H1 (cell line): ENCODE measurements around the gene RYR3. TPM values are rescaled to one million over a fixed set of nuclear protein-coding genes. Genes with fewer than 3 reads are reported as not detected.

Source experiments
- CTCF ChIA-PET: fragments of 300-600 bp; sonication (Branson Sonifier 250); formaldehyde crosslinking; loops from one replicate; lab custom pipeline; 2021; ENCODE audit not compliant: partially characterized antibody; lab: Charles Lee
- POLR2A ChIA-PET: fragments of 300-600 bp; sonication (Branson Sonifier 250); formaldehyde crosslinking; loops from one replicate; lab custom pipeline; 2021; ENCODE audit warnings: inconsistent platforms; ENCODE audit not compliant: partially characterized antibody; lab: Charles Lee
- DNase-seq, 2 experiments: peaks; one replicate each; pipeline versions ENCODE4 v3.0.0 to v3.0.0-alpha.2; 2010 to 2022; ENCODE audit warnings: low spot score in 2 of 2, low read depth in 1 of 2, mixed read lengths in 1 of 2
- FAIRE-seq: peaks from 2 replicates; lab custom pipeline; 2011; peaks lifted over from hg19 to GRCh38; lab: Jason Lieb, UNC
- H2AFZ ChIP-seq: 2 replicates; pipeline ENCODE4 v1.8.1; 2012; ENCODE audit warnings: low read length, inconsistent platforms
- H2AK5ac ChIP-seq: 2 replicates; pipeline ENCODE4 v1.6.1; 2013; ENCODE audit warnings: low read depth, low read length
- H2BK120ac ChIP-seq: replicated peaks from 2 replicates; pipeline ENCODE3; 2013; ENCODE audit warnings: low read depth, low read length, inconsistent platforms
- H2BK12ac ChIP-seq: 2 replicates; pipeline ENCODE4 v1.6.1; 2013; ENCODE audit warnings: low read depth, low read length
- H2BK15ac ChIP-seq: 2 replicates; pipeline ENCODE4 v1.6.1; 2013; ENCODE audit warnings: low read length
- H2BK20ac ChIP-seq: 2 replicates; pipeline ENCODE4 v1.6.1; 2013; ENCODE audit warnings: low read length
- H2BK5ac ChIP-seq: 2 replicates; pipeline ENCODE4 v1.6.1; 2013; ENCODE audit warnings: low read depth, low read length
- H3K14ac ChIP-seq: 2 replicates; pipeline ENCODE4 v1.6.1; 2013; ENCODE audit warnings: inconsistent platforms; ENCODE audit not compliant: insufficient read length
- H3K18ac ChIP-seq: 2 replicates; pipeline ENCODE4 v1.6.1; 2013; ENCODE audit warnings: low read length; ENCODE audit errors: extremely low read depth
- H3K23ac ChIP-seq: 2 replicates; pipeline ENCODE4 v1.6.1; 2013; ENCODE audit warnings: inconsistent platforms; ENCODE audit not compliant: insufficient read length
- H3K23me2 ChIP-seq: 2 replicates; pipeline ENCODE4 v1.6.1; 2013; ENCODE audit warnings: low read depth, low read length
- H3K27ac ChIP-seq: 2 replicates; pipeline ENCODE4 v1.6.1; 2011; ENCODE audit warnings: low read depth, low read length, inconsistent platforms
- H3K27me3 ChIP-seq, 4 experiments: replicated peaks in 1 of 4; 1 replicate in 1 of 4; 2 replicates in 3 of 4; pipeline versions ENCODE4 v1.6.1 to v1.8.1; 2011 to 2013; ENCODE audit warnings: low read length in 3 of 4, mild to moderate bottlenecking in 3 of 4, inconsistent platforms in 2 of 4, mixed read lengths in 2 of 4, moderate library complexity in 1 of 4; ENCODE audit not compliant: control insufficient read depth in 3 of 4, insufficient read depth in 3 of 4; ENCODE audit errors: extremely low read depth in 1 of 4
- H3K36me3 ChIP-seq, 4 experiments: 2 replicates each; pipeline versions ENCODE4 v1.6.1 to v1.8.1; 2011 to 2013; ENCODE audit warnings: mild to moderate bottlenecking in 4 of 4, low read length in 3 of 4, moderate library complexity in 2 of 4, control low read depth in 1 of 4, inconsistent platforms in 1 of 4; ENCODE audit not compliant: insufficient read depth in 4 of 4, control insufficient read depth in 2 of 4
- H3K4ac ChIP-seq: replicated peaks from 2 replicates; pipeline ENCODE3; 2013; ENCODE audit warnings: low read length, low read depth, mixed read lengths, inconsistent platforms; ENCODE audit not compliant: insufficient read length
- H3K4me1 ChIP-seq, 4 experiments: replicated peaks in 1 of 4; 1 replicate in 1 of 4; 2 replicates in 3 of 4; pipeline versions ENCODE4 v1.6.1 to v1.8.1; 2011 to 2013; ENCODE audit warnings: low read length in 3 of 4, inconsistent platforms in 2 of 4, mixed read lengths in 1 of 4; ENCODE audit not compliant: insufficient read depth in 4 of 4, control insufficient read depth in 3 of 4
- H3K4me2 ChIP-seq, 2 experiments: 2 replicates each; pipeline versions ENCODE4 v1.6.1 to v1.8.1; 2011 to 2013; ENCODE audit warnings: low read depth in 2 of 2, low read length in 2 of 2, control low read depth in 1 of 2, inconsistent platforms in 1 of 2, mild to moderate bottlenecking in 1 of 2; ENCODE audit not compliant: insufficient read depth in 1 of 2
- H3K4me3 ChIP-seq, 4 experiments: fragments of 200-600, 300-600 bp in 1 of 4; sonication (generic), shearing (Covaris generic), sonication (Bioruptor Twin) in 1 of 4; 2 replicates each; pipeline versions ENCODE4 v1.5.1 to v1.8.1; 2011 to 2016; ENCODE audit warnings: low read length in 4 of 4, low read depth in 3 of 4, control low read depth in 2 of 4, inconsistent platforms in 2 of 4, mild to moderate bottlenecking in 2 of 4, mixed read lengths in 1 of 4, moderate library complexity in 1 of 4; ENCODE audit not compliant: insufficient read depth in 2 of 4; ENCODE audit errors: extremely low read depth in 1 of 4
- H3K56ac ChIP-seq: replicated peaks from 2 replicates; pipeline ENCODE3; 2013; ENCODE audit warnings: low read depth, mild to moderate bottlenecking, mixed read lengths, low read length, inconsistent platforms; ENCODE audit not compliant: insufficient read length
- H3K79me1 ChIP-seq: 2 replicates; pipeline ENCODE4 v1.6.1; 2013; ENCODE audit warnings: low read depth, low read length, control low read depth
- H3K79me2 ChIP-seq, 2 experiments: 2 replicates each; pipeline versions ENCODE4 v1.6.1 to v1.8.1; 2012 to 2013; ENCODE audit warnings: low read length in 2 of 2, mild to moderate bottlenecking in 2 of 2, inconsistent platforms in 1 of 2; ENCODE audit not compliant: insufficient read depth in 2 of 2, control insufficient read depth in 1 of 2
- H3K9ac ChIP-seq, 4 experiments: replicated peaks in 1 of 4; 1 replicate in 1 of 4; 2 replicates in 3 of 4; pipeline versions ENCODE4 v1.6.1 to v1.8.1; 2011 to 2013; ENCODE audit warnings: low read depth in 3 of 4, low read length in 3 of 4, control low read depth in 2 of 4, mild to moderate bottlenecking in 2 of 4, moderate library complexity in 2 of 4, inconsistent platforms in 1 of 4; ENCODE audit errors: extremely low read depth in 1 of 4
- H3K9me3 ChIP-seq, 2 experiments: 2 replicates each; pipeline versions ENCODE4 v1.6.1 to v1.8.1; 2012 to 2013; ENCODE audit warnings: mild to moderate bottlenecking in 2 of 2, moderate library complexity in 2 of 2, control low read depth in 1 of 2, inconsistent platforms in 1 of 2, low read depth in 1 of 2, low read length in 1 of 2, mixed read lengths in 1 of 2; ENCODE audit not compliant: insufficient read depth in 2 of 2
- H4K20me1 ChIP-seq, 2 experiments: replicated peaks in 1 of 2; 2 replicates each; pipeline versions ENCODE3 to v1.8.1; 2011 to 2013; ENCODE audit warnings: inconsistent platforms in 2 of 2, low read length in 2 of 2, mild to moderate bottlenecking in 1 of 2; ENCODE audit not compliant: insufficient read depth in 2 of 2, control insufficient read depth in 1 of 2
- H4K5ac ChIP-seq: 2 replicates; pipeline ENCODE4 v1.6.1; 2013; ENCODE audit warnings: low read length, low read depth, mixed read lengths, inconsistent platforms; ENCODE audit not compliant: insufficient read length
- H4K8ac ChIP-seq: 2 replicates; pipeline ENCODE4 v1.8.0; 2013; ENCODE audit warnings: mild to moderate bottlenecking, moderate library complexity, low read length, inconsistent platforms; ENCODE audit not compliant: insufficient read depth; ENCODE audit errors: extremely low read depth
- H4K91ac ChIP-seq: replicated peaks from 2 replicates; pipeline ENCODE3; 2013; ENCODE audit warnings: low read length, mixed read lengths, inconsistent platforms; ENCODE audit not compliant: insufficient read length
- BACH1 ChIP-seq: IDR thresholded peaks from 2 replicates; pipeline ENCODE4 v1.6.1; 2012; ENCODE audit warnings: low read length, improper control_type of control experiment
- CEBPB ChIP-seq: IDR thresholded peaks from 2 replicates; pipeline ENCODE4 v1.6.1; 2012; ENCODE audit warnings: low read depth, low read length
- CHD2 ChIP-seq: IDR thresholded peaks from 2 replicates; pipeline ENCODE4 v1.6.1; 2012; ENCODE audit warnings: low read length, improper control_type of control experiment
- CREB1 ChIP-seq: IDR thresholded peaks from 2 replicates; pipeline ENCODE4 v1.6.1; 2012; ENCODE audit warnings: inconsistent platforms
- CTBP2 ChIP-seq: IDR thresholded peaks from 2 replicates; pipeline ENCODE4 v1.7.0; 2011; ENCODE audit warnings: borderline replicate concordance, mild to moderate bottlenecking, moderate library complexity, mixed read lengths, low read length; ENCODE audit not compliant: insufficient read depth, insufficient read length
- HDAC6 ChIP-seq: IDR thresholded peaks from one replicate; pipeline ENCODE4 v1.7.1; 2012; ENCODE audit warnings: low read depth, mild to moderate bottlenecking, inconsistent platforms, low read length, moderate library complexity
- KDM1A ChIP-seq: fragments of 200-600, 300-600 bp; sonication (generic); IDR thresholded peaks from 2 replicates; pipeline ENCODE4 v1.7.1; 2016; ENCODE audit warnings: mild to moderate bottlenecking, low read length, borderline replicate concordance
- NRF1 ChIP-seq: IDR thresholded peaks from 2 replicates; pipeline ENCODE4 v1.6.1; 2011; ENCODE audit warnings: mild to moderate bottlenecking, low read depth, low read length, improper control_type of control experiment
- POLR2A ChIP-seq, 2 experiments: IDR thresholded peaks; 1 replicate in 1 of 2; 2 replicates in 1 of 2; pipeline ENCODE4 v1.6.1; 2011; ENCODE audit warnings: low read depth in 2 of 2, low read length in 2 of 2, mild to moderate bottlenecking in 2 of 2; ENCODE audit errors: control extremely low read depth in 1 of 2
- RFX5 ChIP-seq: IDR thresholded peaks from 2 replicates; pipeline ENCODE4 v1.6.1; 2011; ENCODE audit warnings: low read depth, low read length, improper control_type of control experiment, borderline replicate concordance
- SP1 ChIP-seq: IDR thresholded peaks from 2 replicates; pipeline ENCODE4 v1.6.1; 2011; ENCODE audit warnings: low read depth, low read length
- SRF ChIP-seq: IDR thresholded peaks from 2 replicates; pipeline ENCODE4 v1.6.1; 2011; ENCODE audit warnings: mild to moderate bottlenecking, low read depth, low read length, moderate library complexity
- TAF1 ChIP-seq: IDR thresholded peaks from 2 replicates; pipeline ENCODE4 v1.6.1; 2011; ENCODE audit warnings: mild to moderate bottlenecking, low read depth, low read length
- TBP ChIP-seq: IDR thresholded peaks from 2 replicates; pipeline ENCODE4 v1.6.1; 2011; ENCODE audit warnings: low read depth, low read length, improper control_type of control experiment
- USF2 ChIP-seq: IDR thresholded peaks from 2 replicates; pipeline ENCODE4 v1.6.1; 2011; ENCODE audit warnings: low read length, improper control_type of control experiment
- ZNF274 ChIP-seq: IDR thresholded peaks from 2 replicates; pipeline ENCODE4 v1.7.0; 2012; ENCODE audit warnings: low read length, borderline replicate concordance; ENCODE audit errors: extremely low read depth
- polyA plus RNA-seq, 7 experiments: library from polyadenylated mRNA; depleted of rRNA in 3 of 7; stranded (reverse) in 5 of 7; unstranded in 2 of 7; fragments of >200 nt in 5 of 7; fragments of 200-250 nt in 2 of 7; gene quantifications; 1 replicate in 5 of 7; 2 replicates in 1 of 7; 4 replicates in 1 of 7; pipeline versions ENCODE4 v1.2.1 to v1.2.3, GENCODE V29; 2011 to 2013; ENCODE audit warnings: missing spikeins in 2 of 7, mixed read lengths in 2 of 7
- total RNA-seq: library from RNA; stranded (reverse); fragmentation: NEBNext Ultra II Directional; extraction: Animal tissue kit (Norgen Biotek cat#: 25700); gene quantifications from 2 replicates; pipeline ENCODE4 v1.2.1, GENCODE V29; 2021

The RYR3 gene
- total and polyA plus RNA-seq, 2 of the 8 experiments (the other 6 are each of a cell fraction or from before 2014, with no cell fraction given), result 0.33 to 3.4 TPM

- Histone ChIP-seq H3K4me1 (peaks cover 2 to 8% (median 5%) of the 10 kb centered on the region in 4 experiments; a peak in 5 of 7 replicates), H4K8ac (no peak overlapping the region), H2AFZ (no peak overlapping the region), H3K27ac (no peak overlapping the region), H2BK12ac (no peak overlapping the region), H2BK20ac (no peak overlapping the region), H4K20me1 (no peaks in the 10 kb centered on the region), H3K23ac (no peak overlapping the region), H3K79me2 (no peaks in the 10 kb centered on the region), H2BK5ac (no peak overlapping the region), H3K4me3 (no peak overlapping the region), H3K4ac (no peak overlapping the region), H2AK5ac (no peak overlapping the region), H4K5ac (no peak overlapping the region), H2BK15ac (no peak overlapping the region), H3K36me3 (no peaks in the 10 kb centered on the region), H3K23me2 (no peaks in the 10 kb centered on the region), H3K79me1 (no peaks in the 10 kb centered on the region), H3K14ac (no peak overlapping the region), H4K91ac (no peak overlapping the region), H2BK120ac (no peak overlapping the region), H3K4me2 (no peak overlapping the region), H3K9ac (no peak overlapping the region), H3K18ac (no peak overlapping the region), H3K56ac (no peak overlapping the region), H3K27me3 (no peaks in the 10 kb centered on the region), H3K9me3 (no peaks in the 10 kb centered on the region)
- no peak for TF ChIP-seq BACH1
- no peak for TF ChIP-seq CHD2
- TF ChIP-seq TBP, result no peak
- TF ChIP-seq RFX5, result no peak
- no peak for TF ChIP-seq CEBPB
- TF ChIP-seq HDAC6, result no peak
- TF ChIP-seq KDM1A, result no peak
- TF ChIP-seq TAF1, result no peak
- no peak for TF ChIP-seq NRF1
- TF ChIP-seq SRF, result no peak
- TF ChIP-seq POLR2A (IDR thresholded peaks at IDR 0.05; ENCODE audit: control extremely low read depth in 1 of 2, low read depth in 2 of 2, low read length in 2 of 2), result no peak
- TF ChIP-seq ZNF274, result no peak
- TF ChIP-seq CREB1, result no peak
- no peak for TF ChIP-seq USF2
- TF ChIP-seq CTBP2, result no peak
- no peak for TF ChIP-seq SP1
- CTCF ChIA-PET, result interaction anchor here (0.6 to 2.1 kb wide), 3 partner anchors 16 to 174 kb away, joined by 3 to 6 read pairs (median 5); no protein-coding TSS in a partner anchor
- no peak for DNase-seq
- FAIRE-seq, result no peak
- POLR2A ChIA-PET, result no interaction called here
Measured at GRCh38 chr15:33912326-33912725, 601.6 kb downstream of the RYR3 start.
